Omental fat pad (tissue), 4 donors: ENCODE data around the gene KRT1. TPM values are rescaled to one million over a fixed set of nuclear protein-coding genes. Genes with fewer than 3 reads are reported as not detected.

Experiments used
- ATAC-seq: fragments of 150-250 bp; one replicate; pipeline ENCODE4 v1.9.1; 2016; ENCODE audit warnings: mild to moderate bottlenecking, moderate library complexity; ENCODE audit not compliant: low FRiP score
- DNase-seq: peaks from one replicate; pipeline ENCODE4 v3.0.0-alpha.2; 2019; ENCODE audit warnings: low spot score
- CTCF ChIP-seq, 3 donors: fragments of 450-650 bp; IDR thresholded peaks; one replicate each; pipeline ENCODE4 v1.5.1; 2016 to 2017; ENCODE audit warnings: antibody characterized with exemption in 3 of 3, mild to moderate bottlenecking in 3 of 3, moderate library complexity in 2 of 3
- total RNA-seq, 4 donors: library from RNA; depleted of rRNA; stranded (reverse); fragments of >200 nt; gene quantifications; one replicate each; pipeline ENCODE4 v1.1.0, GENCODE V29; 2016

Gene KRT1
- total RNA-seq, 4 donors from 2014 or later = 0.47 TPM; not detected in 3

GRCh38 chr12:52648012-52648550 lies 32.1 kb downstream of the KRT1 start:
- DNase-seq (no peak), ATAC-seq (no peak)
- no peak for TF ChIP-seq CTCF (IDR thresholded peaks at IDR 0.05)

DNA sequence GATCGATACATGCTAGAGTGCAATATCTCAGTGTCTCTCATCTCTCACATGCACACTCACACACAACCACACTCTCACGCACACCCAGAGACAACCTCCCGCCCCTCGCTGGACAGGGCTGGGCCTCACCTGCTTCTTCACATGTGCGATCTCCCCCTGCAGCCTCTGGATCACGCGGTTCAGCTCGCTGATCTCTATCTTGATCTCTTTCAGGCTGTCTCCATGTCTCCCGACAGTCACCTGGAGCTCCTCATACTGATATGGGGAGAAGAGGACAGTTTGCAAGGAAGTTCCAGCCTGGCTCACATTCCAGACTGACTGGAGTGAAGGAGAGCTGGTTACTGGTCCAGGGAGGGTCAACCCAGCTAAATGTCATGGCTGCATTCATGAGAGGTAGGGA lies 32.6 kb downstream of the KRT1 start:
- ATAC-seq = no peak
- no peak for DNase-seq
- no peak for TF ChIP-seq CTCF (IDR thresholded peaks at IDR 0.05)

DNA sequence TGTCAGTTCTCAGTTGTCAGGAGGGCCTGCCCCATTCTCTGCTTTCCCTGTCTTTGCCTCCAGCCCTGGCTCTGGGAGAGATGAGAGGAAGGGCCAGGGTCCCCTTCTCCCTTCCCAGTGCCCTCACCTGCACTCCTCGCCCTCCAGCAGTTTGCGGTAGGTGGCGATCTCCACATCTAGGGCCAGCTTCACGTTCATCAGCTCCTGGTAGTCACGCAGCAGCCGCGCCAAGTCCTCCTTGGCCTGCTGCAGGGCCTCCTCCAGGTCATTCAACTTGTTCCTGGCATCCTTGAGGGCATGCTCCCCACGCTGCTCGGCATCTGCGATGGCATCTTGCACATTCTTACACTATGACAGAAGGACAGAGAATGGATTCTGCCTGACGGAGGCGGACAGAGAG lies 33.6 kb downstream of the KRT1 start:
- no peak for ATAC-seq
- no peak for TF ChIP-seq CTCF (IDR thresholded peaks at IDR 0.05)
- DNase-seq = no peak

GRCh38 chr12:52645982-52646381 lies 34.2 kb downstream of the KRT1 start:
- no peak for DNase-seq
- TF ChIP-seq CTCF (IDR thresholded peaks at IDR 0.05) = no peak
- no peak for ATAC-seq

GRCh38 chr12:52645120-52645761 lies 35.0 kb downstream of the KRT1 start:
- no peak for TF ChIP-seq CTCF (IDR thresholded peaks at IDR 0.05)
- no peak for DNase-seq
- ATAC-seq = no peak

- DNase-seq (no peak), ATAC-seq (no peak)
- TF ChIP-seq CTCF (IDR thresholded peaks at IDR 0.05) = no peak
Measured at GRCh38 chr12:52644078-52644415, 36.2 kb downstream of the KRT1 start.
